Neural progenitor cell (in vitro differentiated cells): ENCODE data around the gene IPPK. TPM values are rescaled to one million over a fixed set of nuclear protein-coding genes. Genes with fewer than 3 reads are reported as not detected.

ENCODE experiments used
- DNase-seq: peaks from one replicate; pipeline ENCODE4 v3.0.0-alpha.2; 2016; ENCODE audit warnings: low spot score
- H2AFZ ChIP-seq: fragments of 200-600 bp; sonication (generic); replicated peaks from 2 replicates; pipeline ENCODE4 v1.6.1; 2016; ENCODE audit warnings: antibody characterized with exemption
- H3F3A ChIP-seq: fragments of 200-600 bp; sonication (generic); 2 replicates; pipeline ENCODE4 v1.6.1; 2016; ENCODE audit warnings: antibody characterized with exemption, low read depth
- H3K27ac ChIP-seq: fragments of 200-600 bp; sonication (generic); 2 replicates; pipeline ENCODE4 v1.5.1; 2016; ENCODE audit warnings: mild to moderate bottlenecking
- H3K27me3 ChIP-seq: fragments of 200-600 bp; sonication (generic); 2 replicates; pipeline ENCODE4 v1.6.1; 2016; ENCODE audit warnings: mild to moderate bottlenecking, moderate library complexity
- H3K36me3 ChIP-seq: fragments of 200-600 bp; sonication (generic); 2 replicates; pipeline ENCODE4 v1.5.1; 2016
- H3K4me1 ChIP-seq: fragments of 200-600 bp; sonication (generic); 2 replicates; pipeline ENCODE4 v1.6.1; 2016; ENCODE audit warnings: mixed run types
- H3K4me2 ChIP-seq: fragments of 200-600 bp; sonication (generic); 2 replicates; pipeline ENCODE4 v1.6.1; 2016
- H3K4me3 ChIP-seq: fragments of 200-600 bp; sonication (generic); 2 replicates; pipeline ENCODE4 v1.5.1; 2016
- H3K79me2 ChIP-seq: fragments of 200-600 bp; sonication (generic); 2 replicates; pipeline ENCODE4 v1.6.1; 2016; ENCODE audit warnings: low read depth
- H3K9ac ChIP-seq: fragments of 200-600 bp; sonication (generic); 2 replicates; pipeline ENCODE4 v1.6.1; 2016
- H3K9me3 ChIP-seq: fragments of 200-600 bp; sonication (generic); 2 replicates; pipeline ENCODE4 v1.5.1; 2016; ENCODE audit warnings: low read depth
- H4K20me1 ChIP-seq: fragments of 200-600 bp; sonication (generic); 2 replicates; pipeline ENCODE4 v1.6.1; 2016; ENCODE audit warnings: low read depth
- H3K27ac Mint-ChIP-seq: 3 replicates; pipeline ENCODE4 v1.8.0; 2021; ENCODE audit warnings: mixed read lengths
- H3K27me3 Mint-ChIP-seq: 2 replicates; pipeline ENCODE4 v1.8.0; 2022; ENCODE audit warnings: low read depth, mild to moderate bottlenecking, inconsistent platforms, moderate library complexity, mixed read lengths; ENCODE audit not compliant: insufficient read depth
- H3K36me3 Mint-ChIP-seq: 3 replicates; pipeline ENCODE4 v1.8.0; 2021; ENCODE audit warnings: mixed read lengths
- H3K4me1 Mint-ChIP-seq: 3 replicates; pipeline ENCODE4 v1.8.0; 2021; ENCODE audit warnings: mixed read lengths
- H3K4me3 Mint-ChIP-seq: 3 replicates; pipeline ENCODE4 v1.8.0; 2021; ENCODE audit warnings: mild to moderate bottlenecking, moderate library complexity, mixed read lengths
- H3K9me3 Mint-ChIP-seq: 3 replicates; pipeline ENCODE4 v1.8.0; 2020; ENCODE audit warnings: mixed read lengths
- CTCF ChIP-seq: fragments of 200-600 bp; sonication (generic); IDR thresholded peaks from 2 replicates; pipeline ENCODE4 v1.5.1; 2017; ENCODE audit warnings: antibody characterized with exemption, mild to moderate bottlenecking
- EZH2 ChIP-seq: fragments of 200-600 bp; sonication (generic); IDR thresholded peaks from 2 replicates; pipeline ENCODE4 v1.6.1; 2017; ENCODE audit warnings: antibody characterized with exemption, mild to moderate bottlenecking, moderate library complexity
- EZH2phosphoT487 ChIP-seq: fragments of 200-600 bp; sonication (generic); IDR thresholded peaks from 2 replicates; pipeline ENCODE4 v1.6.1; 2017; ENCODE audit warnings: antibody characterized with exemption
- total RNA-seq: library from RNA; depleted of rRNA; stranded (reverse); fragments of >200 nt; gene quantifications from 2 replicates; pipeline ENCODE4 v1.2.3, GENCODE V29; 2015; ENCODE audit warnings: low replicate concordance

IPPK gene
- total RNA-seq, 1 donor from 2014 or later: 16.8 TPM

GRCh38 chr9:92680166-92681119, 10.5 kb upstream of the IPPK start:
- Mint-ChIP-seq H3K36me3 (no peaks in the 10 kb centered on the region), H3K27me3 (no peaks in the 10 kb centered on the region), H3K4me1 (no peaks in the 10 kb centered on the region), H3K4me3 (no peak overlapping the region), H3K9me3 (no peaks in the 10 kb centered on the region), H3K27ac (no peak overlapping the region)
- Histone ChIP-seq H4K20me1 (no peaks in the 10 kb centered on the region), H3F3A (no peaks in the 10 kb centered on the region), H3K27ac (no peak overlapping the region), H3K79me2 (no peaks in the 10 kb centered on the region), H3K4me2 (no peak overlapping the region), H2AFZ (no peak overlapping the region), H3K36me3 (no peaks in the 10 kb centered on the region), H3K9ac (no peak overlapping the region), H3K4me3 (no peak overlapping the region), H3K4me1 (no peaks in the 10 kb centered on the region), H3K27me3 (no peaks in the 10 kb centered on the region), H3K9me3 (no peaks in the 10 kb centered on the region)
- DNase-seq: no peak
- TF ChIP-seq CTCF (no peak), EZH2phosphoT487 (no peak), EZH2 (no peak)

DNA sequence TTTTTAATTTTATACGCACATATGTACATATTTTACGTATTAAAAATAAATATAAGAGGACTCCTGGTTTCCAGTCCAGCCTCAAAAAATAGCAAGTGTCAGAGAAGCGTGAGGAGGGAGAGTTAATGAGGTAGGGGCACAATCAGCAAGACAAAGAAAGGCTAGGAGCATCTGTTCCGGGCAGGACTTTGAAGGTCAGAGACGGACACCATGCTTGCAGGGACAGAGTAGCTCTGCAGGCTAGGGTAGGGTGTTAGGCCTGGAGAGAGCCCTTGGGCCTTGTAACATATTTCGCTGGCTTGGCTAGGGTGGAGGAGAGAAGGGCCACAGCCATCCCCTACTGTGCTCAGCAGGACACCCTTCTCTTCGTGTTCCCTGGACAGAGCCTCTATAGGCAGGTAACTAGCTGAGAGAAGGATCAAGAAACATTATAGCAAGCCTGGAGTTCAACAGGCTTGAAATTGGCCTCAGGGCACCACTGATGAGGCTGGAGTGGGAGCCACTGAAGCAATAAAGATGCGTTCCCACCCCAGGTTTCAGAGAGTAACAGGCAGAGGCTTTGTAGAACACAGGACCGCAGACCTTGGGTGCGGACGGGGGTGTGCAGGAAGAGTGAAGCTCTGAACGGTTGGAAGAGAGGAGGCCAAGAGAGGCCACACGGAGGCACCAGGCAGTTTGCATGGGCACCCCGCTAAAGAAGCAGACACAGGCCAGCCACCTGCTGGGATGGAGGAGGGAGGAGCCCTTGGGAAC, 9.7 kb upstream of the IPPK start:
- H2AFZ ChIP-seq: no peak overlapping the region
- H3F3A ChIP-seq: no peaks in the 10 kb centered on the region
- no peaks in the 10 kb centered on the region for H3K36me3 ChIP-seq
- H3K4me2 ChIP-seq: no peak overlapping the region
- DNase-seq: no peak
- Mint-ChIP-seq H3K4me3 (no peak overlapping the region), H3K27me3 (no peaks in the 10 kb centered on the region), H3K36me3 (peaks cover 2% of the 10 kb centered on the region), H3K4me1 (no peaks in the 10 kb centered on the region), H3K27ac (no peak overlapping the region), H3K9me3 (no peaks in the 10 kb centered on the region)
- H3K4me3 ChIP-seq: no peak overlapping the region
- TF ChIP-seq EZH2 (no peak), CTCF (no peak), EZH2phosphoT487 (no peak)
- no peaks in the 10 kb centered on the region for H4K20me1 ChIP-seq
- H3K9me3 ChIP-seq: no peaks in the 10 kb centered on the region
- no peaks in the 10 kb centered on the region for H3K79me2 ChIP-seq
- no peak overlapping the region for H3K27ac ChIP-seq
- H3K9ac ChIP-seq: no peak overlapping the region
- no peaks in the 10 kb centered on the region for H3K4me1 ChIP-seq
- no peaks in the 10 kb centered on the region for H3K27me3 ChIP-seq

GRCh38 chr9:92671323-92671722, 1.4 kb upstream of the IPPK start:
- H3K27me3 ChIP-seq: no peaks in the 10 kb centered on the region
- H3K4me1 ChIP-seq: peaks cover 10% of the 10 kb centered on the region
- Mint-ChIP-seq H3K36me3 (peaks cover 4% of the 10 kb centered on the region), H3K27me3 (peaks cover 3% of the 10 kb centered on the region), H3K4me3 (peak overlapping the region; percentile 96), H3K9me3 (no peaks in the 10 kb centered on the region), H3K27ac (no peak overlapping the region), H3K4me1 (peaks cover 13% of the 10 kb centered on the region)
- H4K20me1 ChIP-seq: no peaks in the 10 kb centered on the region
- H3K27ac ChIP-seq: no peak overlapping the region
- H3K4me2 ChIP-seq: peak overlapping the region; percentile 87
- peak overlapping the region; percentile 83 for H3K4me3 ChIP-seq
- TF ChIP-seq EZH2 (no peak), EZH2phosphoT487 (no peak), CTCF (no peak)
- H2AFZ ChIP-seq: no peak overlapping the region
- H3K36me3 ChIP-seq: no peaks in the 10 kb centered on the region
- no peak overlapping the region for H3K9ac ChIP-seq
- DNase-seq: no peak
- H3F3A ChIP-seq: peaks cover 7% of the 10 kb centered on the region
- H3K9me3 ChIP-seq: no peaks in the 10 kb centered on the region
- H3K79me2 ChIP-seq: peaks cover 30% of the 10 kb centered on the region
